Measurements from ENCODE around the gene HELQ. TPM values are rescaled to one million over a fixed set of nuclear protein-coding genes. Genes with fewer than 3 reads are reported as not detected.
"Not testable (repeated sequence)": the region's sequence is repeated elsewhere in the genome, so short reads cannot be mapped to it uniquely, and the experiment has no call there.

The HELQ gene
- total RNA-seq, 2 experiments from 2014 or later: 10.9 to 11.7 TPM

DNA sequence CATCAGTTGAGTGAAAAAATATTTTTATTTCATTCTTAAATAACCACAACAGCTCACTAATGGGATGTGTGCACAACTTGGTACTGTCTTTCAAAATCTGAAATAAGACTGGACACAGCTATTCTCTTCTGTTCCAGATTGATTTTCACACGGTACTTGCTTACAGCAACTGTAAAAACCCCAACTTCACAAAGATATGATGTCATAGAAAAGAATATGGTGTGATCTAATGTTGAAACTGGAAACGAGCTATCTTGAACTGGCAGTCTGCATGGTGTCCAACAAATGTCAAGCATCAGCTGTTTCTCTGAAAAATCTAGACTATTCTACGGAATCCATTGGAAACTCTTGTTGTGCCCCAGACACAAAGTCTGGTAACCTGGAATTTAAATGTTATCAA lies 14.7 kb downstream of the HELQ start:
- POLR2A ChIA-PET: no interaction called here
- CTCF ChIA-PET: no interaction called here

DNA sequence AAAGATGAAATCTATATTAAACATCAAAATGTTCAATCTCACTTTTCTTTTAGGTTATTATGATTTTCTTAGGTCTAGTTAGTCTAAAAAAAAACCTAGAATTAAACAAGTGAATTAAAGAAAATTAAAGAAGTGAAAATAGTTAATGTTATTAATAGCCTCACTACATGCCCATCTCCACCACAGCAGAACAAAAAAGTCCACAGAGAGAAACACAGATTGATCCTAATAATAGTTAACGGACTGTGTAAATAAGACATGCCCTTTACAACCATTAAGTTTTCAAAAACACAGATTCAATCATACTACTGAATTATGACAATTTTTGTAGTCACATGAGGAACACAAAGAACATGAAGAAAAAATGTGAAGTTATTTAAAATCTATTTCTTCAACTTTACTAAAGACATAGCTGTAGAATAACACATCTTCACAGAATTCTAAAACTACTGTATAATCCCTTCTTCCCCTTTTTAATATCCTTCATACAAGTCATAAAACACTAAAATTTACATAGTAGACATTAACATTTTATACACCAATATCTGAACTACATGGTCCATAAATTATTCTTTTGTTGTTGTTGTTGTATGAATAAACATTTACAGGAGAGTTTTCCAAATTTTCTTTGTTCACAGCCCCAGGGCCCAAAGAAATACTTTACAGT lies 15.3 kb downstream of the HELQ start:
- POLR2A ChIA-PET: no interaction called here
- CTCF ChIA-PET: no interaction called here

DNA sequence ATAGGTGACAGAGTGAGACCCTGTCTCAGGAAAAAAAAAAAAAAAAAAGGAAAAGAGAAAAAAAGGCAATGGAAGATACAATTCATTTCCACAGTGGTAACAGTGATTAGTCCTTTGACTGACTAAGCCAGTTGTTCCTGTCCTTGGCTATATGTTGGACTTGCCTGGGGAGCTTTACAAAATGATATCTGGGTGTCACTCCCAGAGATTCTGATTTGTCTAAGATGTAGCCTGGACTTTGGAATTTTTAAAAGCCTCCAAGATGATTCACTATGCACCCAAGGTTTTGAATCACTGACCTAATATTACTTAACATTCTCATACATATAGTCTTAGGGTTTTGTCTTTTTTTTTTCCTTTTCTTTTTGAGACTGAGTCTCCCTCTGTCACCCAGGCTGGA lies 16.9 kb downstream of the HELQ start:
- POLR2A ChIA-PET: no interaction called here
- CTCF ChIA-PET: no interaction called here

DNA sequence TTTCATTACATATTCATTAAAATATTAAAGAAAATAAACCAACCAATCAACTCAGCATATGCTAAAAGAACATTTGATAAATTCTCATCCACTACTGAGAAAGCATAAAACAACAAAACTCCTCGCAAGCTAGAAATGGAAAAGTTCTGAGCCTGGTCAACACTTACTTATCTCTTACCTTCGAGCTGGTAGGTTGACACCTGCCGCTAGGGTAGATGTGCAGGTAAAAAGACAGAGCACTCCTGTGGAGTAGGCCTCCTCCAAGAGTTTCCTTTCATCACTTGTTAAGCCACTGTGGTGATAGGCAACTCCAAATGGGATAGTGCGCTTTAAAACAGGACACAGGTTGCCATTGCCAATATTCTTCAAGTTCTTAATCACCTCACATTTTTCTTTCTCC lies 18.9 kb downstream of the HELQ start:
- ChIA-PET CTCF (no interaction called here), POLR2A (no interaction called here)

- POLR2A ChIA-PET: no interaction called here
- CTCF ChIA-PET: no interaction called here
Measured at GRCh38 chr4:83431200-83431599, 24.4 kb downstream of the HELQ start.

- POLR2A ChIA-PET: no interaction called here
- CTCF ChIA-PET: no interaction called here
Measured at GRCh38 chr4:83418211-83418610, 37.4 kb downstream of the HELQ start.

DNA sequence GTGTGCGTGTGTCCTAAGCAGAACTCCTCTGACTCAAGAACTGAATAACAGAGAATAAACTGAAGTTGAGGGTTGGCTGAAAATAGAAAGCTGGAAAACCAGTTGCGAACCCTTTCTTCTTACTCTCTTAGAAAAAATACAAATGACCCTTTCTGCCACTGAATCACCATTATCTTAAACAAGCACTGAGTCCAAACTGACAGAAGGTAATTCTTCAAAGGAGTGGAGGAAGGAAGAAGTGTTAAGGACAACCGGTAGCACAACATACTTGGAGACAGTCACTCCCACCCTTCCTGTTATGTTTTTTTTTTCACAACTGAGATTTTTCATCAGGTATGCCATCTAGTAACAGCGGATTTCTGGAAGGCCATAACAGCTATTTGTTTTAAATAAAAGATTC lies 38.1 kb downstream of the HELQ start:
- CTCF ChIA-PET: interaction anchor here (0.7 kb wide), 1 partner anchor 110 kb away, joined by 4 read pairs; no protein-coding TSS in a partner anchor
- POLR2A ChIA-PET: no interaction called here

DNA sequence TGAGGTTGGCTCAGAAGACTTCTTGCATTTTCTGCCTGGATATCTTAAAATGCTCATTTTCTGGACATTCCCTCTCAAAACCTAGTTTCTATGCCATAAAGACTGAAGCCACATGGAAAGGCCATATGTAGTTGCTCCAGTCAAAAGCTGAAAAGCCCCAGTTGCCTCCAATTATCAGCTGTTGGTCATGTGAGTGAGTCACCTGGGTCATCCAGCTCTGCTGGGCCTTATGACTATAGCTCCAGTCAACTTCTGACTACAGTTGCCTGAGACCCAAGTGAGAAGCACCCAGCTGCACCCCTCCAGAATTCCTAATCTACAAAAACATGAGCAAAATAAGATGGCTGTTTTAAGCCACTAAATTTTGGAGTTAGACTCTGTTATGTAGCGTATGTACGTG lies 41.9 kb downstream of the HELQ start:
- POLR2A ChIA-PET: no interaction called here
- CTCF ChIA-PET: no interaction called here

GRCh38 chr4:83408908-83409307 lies 46.7 kb downstream of the HELQ start:
- CTCF ChIA-PET: no interaction called here
- POLR2A ChIA-PET: no interaction called here

- CTCF ChIA-PET: no interaction called here
- POLR2A ChIA-PET: no interaction called here
Measured at GRCh38 chr4:83405844-83406816, 49.5 kb downstream of the HELQ start.

GRCh38 chr4:83398158-83398557 lies 57.5 kb downstream of the HELQ start:
- CTCF ChIA-PET: interaction anchor here (0.6 kb wide), 1 partner anchor 862 kb away, joined by 3 read pairs; no protein-coding TSS in a partner anchor
- POLR2A ChIA-PET: not testable (repeated sequence)

- POLR2A ChIA-PET: no interaction called here
- CTCF ChIA-PET: no interaction called here
Measured at GRCh38 chr4:83393908-83394307, 61.7 kb downstream of the HELQ start.

DNA sequence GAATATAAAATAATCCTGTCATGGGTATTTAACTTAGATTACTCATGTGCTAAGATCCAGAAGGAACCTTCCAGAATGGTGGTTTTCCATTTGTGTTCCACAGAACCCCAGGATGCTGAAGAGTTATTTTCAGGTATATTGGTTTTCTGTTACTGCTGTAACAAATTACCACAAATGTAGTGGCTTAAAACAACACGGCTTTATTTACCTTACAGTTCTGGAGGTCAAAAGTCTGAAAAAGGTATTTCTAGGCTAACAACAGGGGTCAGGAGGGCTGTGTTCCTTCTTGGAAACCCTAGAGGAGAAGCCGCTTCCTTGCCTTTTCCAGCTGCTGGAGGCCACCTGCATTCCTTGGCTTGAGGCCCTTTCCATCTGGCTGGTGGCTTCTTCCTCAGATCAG lies 63.1 kb downstream of the HELQ start:
- POLR2A ChIA-PET: no interaction called here
- CTCF ChIA-PET: interaction anchor here (0.6 kb wide), 1 partner anchor 140 kb away, joined by 3 read pairs; no protein-coding TSS in a partner anchor

DNA sequence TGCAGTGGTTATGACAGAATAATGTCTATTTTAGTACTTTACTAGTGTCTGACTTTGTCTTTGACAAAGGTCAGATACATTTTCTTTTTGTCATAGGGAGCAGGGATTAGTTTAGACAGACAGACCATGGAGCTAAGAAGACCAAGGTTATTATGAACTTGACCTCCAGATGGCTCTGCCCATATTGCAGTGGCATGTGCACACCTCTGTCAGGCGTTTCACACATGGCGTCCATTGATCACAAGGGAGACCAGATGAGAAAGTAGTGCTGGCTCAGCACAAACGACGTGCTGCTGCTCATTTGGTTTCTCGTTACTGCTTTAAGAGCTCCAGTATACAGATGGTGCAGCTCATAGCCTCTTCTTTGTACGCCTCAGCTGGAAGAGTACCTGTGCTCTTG lies 64.7 kb downstream of the HELQ start:
- CTCF ChIA-PET: no interaction called here
- POLR2A ChIA-PET: no interaction called here

DNA sequence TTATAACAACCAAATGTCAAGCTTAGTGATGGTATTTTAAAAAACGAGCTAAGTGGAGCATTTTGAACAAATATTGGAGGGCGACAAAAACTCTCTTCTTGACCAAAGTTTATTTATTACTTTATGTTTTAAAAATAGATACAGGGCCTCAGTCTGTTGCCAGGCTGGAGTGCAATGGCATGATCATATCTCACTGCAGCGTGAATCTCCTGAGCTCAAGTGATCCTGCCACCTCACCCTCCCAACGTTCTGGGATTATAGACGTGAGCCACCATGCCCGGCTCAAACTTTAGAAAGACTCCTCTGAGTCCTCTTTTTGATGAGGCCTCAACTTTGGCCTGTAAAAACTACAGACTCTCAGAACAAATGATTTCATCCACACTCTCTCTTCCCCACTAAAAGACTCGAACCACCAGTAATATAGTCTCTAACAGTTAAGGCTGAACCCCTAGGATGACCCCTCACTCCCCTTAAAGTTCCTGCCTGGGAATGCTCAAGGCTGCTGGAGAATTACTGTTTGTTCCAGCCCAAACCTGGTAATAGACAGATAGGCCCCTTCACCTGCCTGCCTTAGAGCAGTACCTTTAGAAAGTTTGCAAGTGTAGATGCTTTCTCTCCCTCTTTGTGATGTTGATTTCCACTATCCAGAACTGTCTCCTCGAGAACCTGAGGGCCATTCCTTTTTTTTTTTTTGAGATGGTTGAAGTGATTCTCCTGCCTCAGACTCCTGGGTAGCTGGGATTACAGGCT lies 65.7 kb downstream of the HELQ start:
- ChIA-PET CTCF (no interaction called here), POLR2A (no interaction called here)

- ChIA-PET CTCF (no interaction called here), POLR2A (no interaction called here)
Measured at GRCh38 chr4:83389037-83389720, 66.4 kb downstream of the HELQ start.

- CTCF ChIA-PET: no interaction called here
- POLR2A ChIA-PET: no interaction called here
Measured at GRCh38 chr4:83388313-83388676, 67.3 kb downstream of the HELQ start.

- ChIA-PET POLR2A (no interaction called here), CTCF (interaction anchor here (1.0 to 1.1 kb wide), 2 partner anchors 17 to 93 kb away, joined by 3 read pairs; no protein-coding TSS in a partner anchor)
Measured at GRCh38 chr4:83387476-83388312, 67.9 kb downstream of the HELQ start.

- POLR2A ChIA-PET: no interaction called here
- CTCF ChIA-PET: interaction anchor here (1.0 to 1.1 kb wide), 2 partner anchors 16 to 92 kb away, joined by 3 read pairs; no protein-coding TSS in a partner anchor
Measured at GRCh38 chr4:83387012-83387411, 68.6 kb downstream of the HELQ start.
